ENCODE measurements around the gene PCCA.
A peak's percentile ranks its signal among the peaks of the same experiment; 100 is the strongest.

The PCCA gene

GRCh38 chr13:100254002-100254401, 165.1 kb downstream of the PCCA start:
- no peak overlapping the region for H3K14ac ChIP-seq (ENCODE audit: low read length in 2 of 2)
- H2BK15ac ChIP-seq (ENCODE audit: low read depth, poor library complexity, severe bottlenecking) = no peak overlapping the region
- H2AK5ac ChIP-seq (ENCODE audit: low read length, severe bottlenecking) = no peak overlapping the region
- H3K4me3 ChIP-seq (ENCODE audit: insufficient read depth in 1 of 2, low read depth in 1 of 2, low read length in 2 of 2) = no peak overlapping the region
- H3K27ac ChIP-seq (ENCODE audit: low read length, poor library complexity, severe bottlenecking) = no peak overlapping the region
- no peak overlapping the region for H4K91ac ChIP-seq (ENCODE audit: low read length)
- 100% methylated on average over 3 of the region's 7 CpGs for WGBS
- no peak overlapping the region for H3K23ac ChIP-seq (ENCODE audit: low read length in 2 of 2)
- H2BK5ac ChIP-seq (ENCODE audit: low read depth, low read length, poor library complexity, severe bottlenecking) = no peak overlapping the region
- H3K9ac ChIP-seq (ENCODE audit: low read length) = no peak overlapping the region
- DNase-seq = no peak
- no peak overlapping the region for H4K8ac ChIP-seq (ENCODE audit: low read length)
- H2BK120ac ChIP-seq (ENCODE audit: low read depth, low read length) = no peak overlapping the region
- H3K18ac ChIP-seq (ENCODE audit: low read depth in 1 of 2, low read length in 2 of 2) = no peak overlapping the region
- no peak overlapping the region for H3K4ac ChIP-seq (ENCODE audit: low read depth in 1 of 2, low read length in 2 of 2)
- H3K79me1 ChIP-seq (replicated peaks; ENCODE audit: low read length, poor library complexity, severe bottlenecking) = peaks cover 17% of the 10 kb centered on the region
- H2BK12ac ChIP-seq (ENCODE audit: low read length in 2 of 2) = no peak overlapping the region
- H3K4me1 ChIP-seq (ENCODE audit: control insufficient read depth, insufficient read depth, low read depth, low read length) = peaks cover 2% of the 10 kb centered on the region
- H3K9me3 ChIP-seq (ENCODE audit: control insufficient read depth, low read length) = peaks cover 3% of the 10 kb centered on the region
- H2AFZ ChIP-seq (ENCODE audit: low read depth, low read length) = no peak overlapping the region
- H3K27me3 ChIP-seq (ENCODE audit: control insufficient read depth in 1 of 2, insufficient read depth in 1 of 2, low read length in 2 of 2) = no peaks in the 10 kb centered on the region
- H3K36me3 ChIP-seq (ENCODE audit: control insufficient read depth in 1 of 2, insufficient read depth in 2 of 2, low read depth in 1 of 2, low read length in 2 of 2) = peaks cover 0 to 5% of the 10 kb centered on the region in 2 experiments
- no peak overlapping the region for H3K4me2 ChIP-seq (ENCODE audit: low read length, poor library complexity, severe bottlenecking)

GRCh38 chr13:100262404-100262803, 173.5 kb downstream of the PCCA start:
- Histone ChIP-seq H4K91ac (ENCODE audit: low read length) (no peak overlapping the region), H3K4me1 (ENCODE audit: control insufficient read depth, insufficient read depth, low read depth, low read length) (peaks cover 1% of the 10 kb centered on the region), H2BK12ac (ENCODE audit: low read length in 2 of 2) (no peak overlapping the region), H3K9me3 (ENCODE audit: control insufficient read depth, low read length) (no peaks in the 10 kb centered on the region), H2BK15ac (ENCODE audit: low read depth, poor library complexity, severe bottlenecking) (no peak overlapping the region), H3K23ac (ENCODE audit: low read length in 2 of 2) (no peak overlapping the region), H3K9ac (ENCODE audit: low read length) (no peak overlapping the region), H3K4ac (ENCODE audit: low read depth in 1 of 2, low read length in 2 of 2) (no peak overlapping the region), H3K4me2 (ENCODE audit: low read length, poor library complexity, severe bottlenecking) (no peak overlapping the region), H2BK120ac (ENCODE audit: low read depth, low read length) (no peak overlapping the region), H4K8ac (ENCODE audit: low read length) (no peak overlapping the region), H2AK5ac (ENCODE audit: low read length, severe bottlenecking) (no peak overlapping the region), H3K14ac (ENCODE audit: low read length in 2 of 2) (no peak overlapping the region), H2AFZ (ENCODE audit: low read depth, low read length) (no peak overlapping the region), H3K18ac (ENCODE audit: low read depth in 1 of 2, low read length in 2 of 2) (no peak overlapping the region), H3K27me3 (ENCODE audit: control insufficient read depth in 1 of 2, insufficient read depth in 1 of 2, low read length in 2 of 2) (no peaks in the 10 kb centered on the region), H3K79me1 (replicated peaks; ENCODE audit: low read length, poor library complexity, severe bottlenecking) (peaks cover 6% of the 10 kb centered on the region), H3K4me3 (ENCODE audit: insufficient read depth in 1 of 2, low read depth in 1 of 2, low read length in 2 of 2) (no peak overlapping the region), H3K36me3 (ENCODE audit: control insufficient read depth in 1 of 2, insufficient read depth in 2 of 2, low read depth in 1 of 2, low read length in 2 of 2) (peaks cover 0 to 12% of the 10 kb centered on the region in 2 experiments), H2BK5ac (ENCODE audit: low read depth, low read length, poor library complexity, severe bottlenecking) (no peak overlapping the region), H3K27ac (ENCODE audit: low read length, poor library complexity, severe bottlenecking) (no peak overlapping the region)
- DNase-seq = no peak
- 100% methylated on average over 1 of the region's 3 CpGs for WGBS

GRCh38 chr13:100266026-100266425, 177.1 kb downstream of the PCCA start:
- Histone ChIP-seq H4K91ac (ENCODE audit: low read length) (no peak overlapping the region), H3K9ac (ENCODE audit: low read length) (no peak overlapping the region), H3K4me2 (ENCODE audit: low read length, poor library complexity, severe bottlenecking) (no peak overlapping the region), H4K8ac (ENCODE audit: low read length) (no peak overlapping the region), H2BK12ac (ENCODE audit: low read length in 2 of 2) (no peak overlapping the region), H2BK5ac (ENCODE audit: low read depth, low read length, poor library complexity, severe bottlenecking) (no peak overlapping the region), H2AK5ac (ENCODE audit: low read length, severe bottlenecking) (no peak overlapping the region), H2AFZ (ENCODE audit: low read depth, low read length) (no peak overlapping the region), H2BK120ac (ENCODE audit: low read depth, low read length) (no peak overlapping the region), H3K18ac (ENCODE audit: low read depth in 1 of 2, low read length in 2 of 2) (no peak overlapping the region), H3K4me3 (ENCODE audit: insufficient read depth in 1 of 2, low read depth in 1 of 2, low read length in 2 of 2) (no peak overlapping the region), H3K4me1 (ENCODE audit: control insufficient read depth, insufficient read depth, low read depth, low read length) (no peaks in the 10 kb centered on the region), H3K9me3 (ENCODE audit: control insufficient read depth, low read length) (no peaks in the 10 kb centered on the region), H3K27ac (ENCODE audit: low read length, poor library complexity, severe bottlenecking) (no peak overlapping the region), H3K27me3 (ENCODE audit: control insufficient read depth in 1 of 2, insufficient read depth in 1 of 2, low read length in 2 of 2) (no peaks in the 10 kb centered on the region), H2BK15ac (ENCODE audit: low read depth, poor library complexity, severe bottlenecking) (no peak overlapping the region), H3K36me3 (ENCODE audit: control insufficient read depth in 1 of 2, insufficient read depth in 2 of 2, low read depth in 1 of 2, low read length in 2 of 2) (peaks cover 4 to 16% of the 10 kb centered on the region in 2 experiments), H3K14ac (ENCODE audit: low read length in 2 of 2) (no peak overlapping the region), H3K4ac (ENCODE audit: low read depth in 1 of 2, low read length in 2 of 2) (no peak overlapping the region), H3K79me1 (replicated peaks; ENCODE audit: low read length, poor library complexity, severe bottlenecking) (peaks cover 12% of the 10 kb centered on the region), H3K23ac (ENCODE audit: low read length in 2 of 2) (no peak overlapping the region)
- no peak for DNase-seq
- no CpG with 5 or more reads among the region's 2 CpGs for WGBS

GRCh38 chr13:100269837-100270236, 180.9 kb downstream of the PCCA start:
- Histone ChIP-seq H3K14ac (ENCODE audit: low read length in 2 of 2) (no peak overlapping the region), H3K4ac (ENCODE audit: low read depth in 1 of 2, low read length in 2 of 2) (no peak overlapping the region), H2BK120ac (ENCODE audit: low read depth, low read length) (no peak overlapping the region), H3K79me1 (replicated peaks; ENCODE audit: low read length, poor library complexity, severe bottlenecking) (peaks cover 12% of the 10 kb centered on the region), H3K4me3 (ENCODE audit: insufficient read depth in 1 of 2, low read depth in 1 of 2, low read length in 2 of 2) (no peak overlapping the region), H2BK12ac (ENCODE audit: low read length in 2 of 2) (no peak overlapping the region), H4K8ac (ENCODE audit: low read length) (no peak overlapping the region), H2AK5ac (ENCODE audit: low read length, severe bottlenecking) (no peak overlapping the region), H2BK15ac (ENCODE audit: low read depth, poor library complexity, severe bottlenecking) (no peak overlapping the region), H3K36me3 (ENCODE audit: control insufficient read depth in 1 of 2, insufficient read depth in 2 of 2, low read depth in 1 of 2, low read length in 2 of 2) (peaks cover 7 to 33% of the 10 kb centered on the region in 2 experiments), H3K4me2 (ENCODE audit: low read length, poor library complexity, severe bottlenecking) (no peak overlapping the region), H3K27ac (ENCODE audit: low read length, poor library complexity, severe bottlenecking) (no peak overlapping the region), H3K23ac (ENCODE audit: low read length in 2 of 2) (no peak overlapping the region), H2AFZ (ENCODE audit: low read depth, low read length) (no peak overlapping the region), H4K91ac (ENCODE audit: low read length) (no peak overlapping the region), H2BK5ac (ENCODE audit: low read depth, low read length, poor library complexity, severe bottlenecking) (no peak overlapping the region), H3K9ac (ENCODE audit: low read length) (no peak overlapping the region), H3K4me1 (ENCODE audit: control insufficient read depth, insufficient read depth, low read depth, low read length) (peaks cover 6% of the 10 kb centered on the region), H3K27me3 (ENCODE audit: control insufficient read depth in 1 of 2, insufficient read depth in 1 of 2, low read length in 2 of 2) (no peaks in the 10 kb centered on the region), H3K18ac (ENCODE audit: low read depth in 1 of 2, low read length in 2 of 2) (no peak overlapping the region), H3K9me3 (ENCODE audit: control insufficient read depth, low read length) (no peaks in the 10 kb centered on the region)
- WGBS = 93% methylated on average over 2 of the region's 2 CpGs
- peak; percentile 51 for DNase-seq

All from mesenchymal stem cell (in vitro differentiated cells and primary cell).